ENCODE measurements around the gene REST. TPM values are rescaled to one million over a fixed set of nuclear protein-coding genes. Genes with fewer than 3 reads are reported as not detected.

REST gene
- total and polyA plus RNA-seq, 9 of the 15 experiments (the other 6 are each of a cell fraction or from before 2014, with no cell fraction given) = 2.9 to 24.0 (median 19.2) TPM

DNA sequence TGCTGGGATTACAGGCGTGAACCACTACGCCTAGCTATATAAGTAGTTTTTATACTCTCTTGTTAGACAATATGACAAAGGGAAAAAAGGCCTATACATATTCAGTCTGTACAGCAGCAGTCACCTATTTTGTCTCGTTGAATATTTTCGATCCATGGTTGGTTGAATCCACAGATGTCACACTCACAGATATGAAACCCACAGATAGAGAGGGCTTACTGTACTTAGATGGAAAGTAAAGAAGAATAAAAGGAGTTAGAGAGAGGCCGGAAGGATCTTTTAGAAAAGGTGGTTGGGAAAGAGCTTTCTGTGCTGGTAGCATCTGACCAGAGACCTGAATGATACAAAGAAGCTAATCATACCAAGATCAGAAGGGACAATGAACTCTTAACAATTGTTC, 47.9 kb upstream of the REST start:
- H3K36me3 ChIP-seq (ENCODE audit: control insufficient read depth, insufficient read depth, low read length) = no peaks in the 10 kb centered on the region
- no peaks in the 10 kb centered on the region for H3K79me2 ChIP-seq (ENCODE audit: control insufficient read depth, insufficient read depth, low read length)
- in situ Hi-C loops (cut with MboI) (no loop called here), intact Hi-C loops (cut with micrococcal nuclease) (no loop called here)
- H3K9me3 ChIP-seq (replicated peaks; ENCODE audit: control insufficient read depth, insufficient read depth, low read depth, low read length) = no peaks in the 10 kb centered on the region
- H3K4me2 ChIP-seq (ENCODE audit: insufficient read depth, low read length) = no peak overlapping the region
- ChIA-PET CTCF (ENCODE audit: low intra/inter-chr PET ratio) (no interaction called here), POLR2A (no interaction called here)
- no peak for ATAC-seq
- TF ChIP-seq ZNF282 (CRISPR knock-in tag; IDR thresholded peaks at IDR 0.05) (no peak), EHMT2 (IDR thresholded peaks at IDR 0.05) (no peak), FOXP1 (CRISPR knock-in tag; IDR thresholded peaks at IDR 0.05) (no peak), ZNF384 (IDR thresholded peaks at IDR 0.05; ENCODE audit: low read depth, low read length) (no peak), ETV6 (IDR thresholded peaks at IDR 0.05; ENCODE audit: borderline replicate concordance in 1 of 2, low read depth in 2 of 2, low read length in 1 of 2) (no peak), ETV6 (CRISPR knock-in tag; IDR thresholded peaks at IDR 0.05; ENCODE audit: borderline replicate concordance) (no peak), TARDBP (IDR thresholded peaks at IDR 0.05) (no peak), POLR3A (IDR thresholded peaks at IDR 0.05; ENCODE audit: borderline replicate concordance, extremely low read depth, insufficient read depth, insufficient read length) (no peak), KDM4B (IDR thresholded peaks at IDR 0.05; ENCODE audit: borderline replicate concordance in 2 of 2, low read depth in 1 of 2) (no peak), RB1 (IDR thresholded peaks at IDR 0.05; ENCODE audit: low read depth) (no peak), MED1 (CRISPR knock-in tag; IDR thresholded peaks at IDR 0.05; ENCODE audit: borderline replicate concordance) (no peak), NFIX (CRISPR knock-in tag; IDR thresholded peaks at IDR 0.05; ENCODE audit: low read depth) (no peak), NR4A1 (CRISPR knock-in tag; IDR thresholded peaks at IDR 0.05) (no peak), NR4A1 (tag; IDR thresholded peaks at IDR 0.05) (no peak)
- TF ChIP-seq, protein P1, sequence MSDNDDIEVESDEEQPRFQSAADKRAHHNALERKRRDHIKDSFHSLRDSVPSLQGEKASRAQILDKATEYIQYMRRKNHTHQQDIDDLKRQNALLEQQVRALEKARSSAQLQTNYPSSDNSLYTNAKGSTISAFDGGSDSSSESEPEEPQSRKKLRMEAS (CRISPR knock-in tag; IDR thresholded peaks at IDR 0.05) = no peak
- peaks cover 17 to 19% of the 10 kb centered on the region in 2 experiments for H3K27me3 ChIP-seq (ENCODE audit: control insufficient read depth in 2 of 2, insufficient read depth in 2 of 2, low read length in 2 of 2)
- 4% methylated on average over 5 of the region's 5 CpGs for WGBS (ENCODE audit: insufficient coverage, low coverage, missing lambda C conversion rate)
- H3K27ac ChIP-seq (ENCODE audit: extremely low read depth, low read depth, low read length) = no peak overlapping the region
- H3K9ac ChIP-seq (ENCODE audit: insufficient read depth in 1 of 2, low read depth in 2 of 2, low read length in 2 of 2) = no peak overlapping the region
- no peaks in the 10 kb centered on the region for H3K4me1 ChIP-seq (replicated peaks in 1 of 2; ENCODE audit: control insufficient read depth in 2 of 2, insufficient read depth in 2 of 2, low read length in 2 of 2)
- H3K4me3 ChIP-seq = no peak overlapping the region
- H4K20me1 ChIP-seq (replicated peaks; ENCODE audit: control insufficient read depth, insufficient read depth, low read length) = no peaks in the 10 kb centered on the region
- DNase-seq (ENCODE audit: extremely low read depth in 1 of 4, low spot score in 3 of 4) = no peak
- H3K9me1 ChIP-seq (ENCODE audit: control insufficient read depth, insufficient read depth, low read length) = no peaks in the 10 kb centered on the region
- no peak overlapping the region for H2AFZ ChIP-seq (ENCODE audit: low read depth, low read length)
- BruUV-seq (replicated peaks) = no TSS peak
- no peak for FAIRE-seq

Measured in K562 (cell line).